ENCODE data around the gene PDLIM3. TPM values are rescaled to one million over a fixed set of nuclear protein-coding genes. Genes with fewer than 3 reads are reported as not detected.

The PDLIM3 gene
- total RNA-seq, 1 donor from 2014 or later: 24.4 TPM

DNA sequence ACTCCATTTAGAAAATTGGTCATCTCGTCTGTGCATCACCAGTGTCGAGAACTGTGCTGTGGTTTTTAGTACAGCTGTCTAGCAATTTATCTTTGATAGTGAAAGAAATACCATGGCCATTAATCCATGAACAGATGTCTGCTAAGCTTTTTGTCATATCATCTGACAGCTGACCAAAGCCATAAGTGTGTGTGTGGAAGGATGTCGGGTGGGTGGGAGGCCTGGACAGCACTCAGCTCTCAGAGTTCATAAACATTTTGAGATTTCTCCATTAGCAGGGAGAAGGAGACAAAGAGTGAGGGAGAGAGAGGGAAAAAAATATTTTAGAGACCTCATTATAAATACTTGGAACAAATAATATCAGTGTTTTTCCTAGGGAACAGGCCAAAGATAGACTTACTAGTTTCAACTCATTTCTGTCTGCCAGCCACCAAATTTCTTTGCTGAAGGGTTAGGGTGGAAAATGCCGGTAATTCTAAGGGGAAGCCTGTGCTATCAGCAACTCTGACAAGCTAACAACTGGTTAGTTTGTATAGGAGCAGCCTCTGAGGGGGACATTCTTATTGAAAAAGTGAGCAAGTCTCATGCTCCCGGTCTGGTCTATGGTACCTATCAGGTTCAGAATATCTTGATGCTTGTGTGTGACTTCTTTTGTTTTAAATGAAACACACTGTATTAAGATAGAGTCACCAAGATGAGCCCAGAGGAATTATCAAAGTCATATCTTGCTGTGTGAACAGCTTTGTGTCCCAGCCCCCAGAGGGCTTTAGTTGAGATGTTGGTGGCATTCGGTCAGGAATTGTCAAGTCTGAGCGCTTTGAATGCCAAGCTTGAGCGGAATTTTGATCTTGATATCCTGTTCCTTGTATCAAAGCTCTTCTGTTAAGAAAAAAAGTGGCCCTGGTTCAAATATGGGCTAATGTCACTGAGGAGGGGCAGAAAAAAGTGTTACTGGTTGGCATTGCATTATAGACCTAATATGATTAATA is 41.9 kb upstream of the PDLIM3 start:
- H3K27ac ChIP-seq: peak overlapping the region; percentile 55

GRCh38 chr4:185576314-185576961 is 41.1 kb upstream of the PDLIM3 start:
- ATAC-seq: no peak
- no peak for DNase-seq
- Histone ChIP-seq H3K27ac (peak overlapping the region; percentile 55), H3K4me3 (no peak overlapping the region), H3K27me3 (no peaks in the 10 kb centered on the region), H3K9me3 (no peaks in the 10 kb centered on the region), H3K4me1 (no peaks in the 10 kb centered on the region), H3K36me3 (no peaks in the 10 kb centered on the region)
- TF ChIP-seq, protein P1, sequence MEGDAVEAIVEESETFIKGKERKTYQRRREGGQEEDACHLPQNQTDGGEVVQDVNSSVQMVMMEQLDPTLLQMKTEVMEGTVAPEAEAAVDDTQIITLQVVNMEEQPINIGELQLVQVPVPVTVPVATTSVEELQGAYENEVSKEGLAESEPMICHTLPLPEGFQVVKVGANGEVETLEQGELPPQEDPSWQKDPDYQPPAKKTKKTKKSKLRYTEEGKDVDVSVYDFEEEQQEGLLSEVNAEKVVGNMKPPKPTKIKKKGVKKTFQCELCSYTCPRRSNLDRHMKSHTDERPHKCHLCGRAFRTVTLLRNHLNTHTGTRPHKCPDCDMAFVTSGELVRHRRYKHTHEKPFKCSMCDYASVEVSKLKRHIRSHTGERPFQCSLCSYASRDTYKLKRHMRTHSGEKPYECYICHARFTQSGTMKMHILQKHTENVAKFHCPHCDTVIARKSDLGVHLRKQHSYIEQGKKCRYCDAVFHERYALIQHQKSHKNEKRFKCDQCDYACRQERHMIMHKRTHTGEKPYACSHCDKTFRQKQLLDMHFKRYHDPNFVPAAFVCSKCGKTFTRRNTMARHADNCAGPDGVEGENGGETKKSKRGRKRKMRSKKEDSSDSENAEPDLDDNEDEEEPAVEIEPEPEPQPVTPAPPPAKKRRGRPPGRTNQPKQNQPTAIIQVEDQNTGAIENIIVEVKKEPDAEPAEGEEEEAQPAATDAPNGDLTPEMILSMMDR (IDR thresholded peaks at IDR 0.05): no peak
- intact Hi-C loops (cut with DNase I): no loop called here

More for the DNA sequence above, 41.9 kb upstream of the PDLIM3 start:
- Histone ChIP-seq H3K9me3 (no peaks in the 10 kb centered on the region), H3K4me1 (no peaks in the 10 kb centered on the region), H3K27me3 (no peaks in the 10 kb centered on the region), H3K36me3 (no peaks in the 10 kb centered on the region), H3K4me3 (no peak overlapping the region)
- DNase-seq: no peak
- TF ChIP-seq, protein P1 (IDR thresholded peaks at IDR 0.05): no peak
- no peak for ATAC-seq
- intact Hi-C loops (cut with DNase I): no loop called here

DNA sequence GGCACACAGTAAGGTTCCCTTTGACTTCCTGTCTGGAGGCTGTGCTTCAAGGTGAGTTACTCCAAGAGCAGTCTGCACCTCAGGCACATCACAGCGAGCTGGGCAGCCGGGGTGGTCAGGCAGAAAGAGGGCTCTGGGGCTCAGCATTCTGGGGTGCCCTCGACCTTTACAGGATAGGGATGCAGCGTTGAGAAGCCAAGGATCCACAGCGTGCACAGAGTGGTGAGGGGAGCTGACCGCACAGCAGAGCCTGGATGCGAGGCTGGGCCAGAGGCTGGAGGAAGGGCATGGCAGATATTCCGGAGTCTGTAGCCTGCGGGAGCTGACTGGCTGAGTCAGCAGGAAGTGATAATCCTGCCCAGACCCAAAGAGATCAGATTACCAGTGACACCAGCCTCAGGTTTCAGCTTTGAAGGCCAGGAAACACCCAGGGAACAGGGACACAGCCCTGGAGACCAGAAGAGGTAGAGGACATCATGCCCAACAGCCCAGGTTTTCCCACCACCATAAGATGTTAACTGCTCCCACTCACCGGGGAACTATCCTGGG is 38.4 kb upstream of the PDLIM3 start:
- TF ChIP-seq, protein P1 (IDR thresholded peaks at IDR 0.05): no peak
- Histone ChIP-seq H3K4me1 (no peaks in the 10 kb centered on the region), H3K9me3 (no peaks in the 10 kb centered on the region), H3K4me3 (no peak overlapping the region), H3K27me3 (no peaks in the 10 kb centered on the region), H3K27ac (no peak overlapping the region), H3K36me3 (no peaks in the 10 kb centered on the region)
- ATAC-seq (peak; percentile 42), DNase-seq (no peak)
- intact Hi-C loops (cut with DNase I): no loop called here

DNA sequence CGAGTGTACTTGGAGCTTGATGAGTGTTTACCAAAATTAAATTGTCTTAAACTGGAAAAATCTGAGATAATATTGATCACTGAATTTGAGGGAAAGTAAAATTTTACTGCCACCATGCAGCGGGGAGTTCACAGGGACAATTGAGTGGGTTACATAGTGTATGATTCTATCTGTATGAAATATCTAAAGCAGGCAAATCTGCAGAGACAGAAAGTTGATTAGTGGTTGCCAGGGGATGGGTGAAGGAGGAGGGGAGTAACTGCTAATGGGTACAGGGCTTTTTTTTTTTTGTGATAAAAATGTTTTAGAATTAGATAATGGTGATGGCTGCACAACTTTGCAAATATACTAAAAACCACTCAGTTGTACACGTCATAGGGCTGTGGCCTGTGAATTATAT is 35.4 kb upstream of the PDLIM3 start:
- no peak overlapping the region for H3K27ac ChIP-seq
- no peaks in the 10 kb centered on the region for H3K36me3 ChIP-seq
- peaks cover 8% of the 10 kb centered on the region for H3K4me1 ChIP-seq
- ATAC-seq: no peak
- no peak for DNase-seq
- no peaks in the 10 kb centered on the region for H3K27me3 ChIP-seq
- no peaks in the 10 kb centered on the region for H3K9me3 ChIP-seq
- no peak overlapping the region for H3K4me3 ChIP-seq
- intact Hi-C loops (cut with DNase I): no loop called here
- TF ChIP-seq, protein P1 (IDR thresholded peaks at IDR 0.05): no peak

- DNase-seq: no peak
- Histone ChIP-seq H3K9me3 (no peaks in the 10 kb centered on the region), H3K27ac (peak overlapping the region; percentile 85), H3K36me3 (no peaks in the 10 kb centered on the region), H3K4me1 (peaks cover 8% of the 10 kb centered on the region), H3K4me3 (no peak overlapping the region), H3K27me3 (no peaks in the 10 kb centered on the region)
- TF ChIP-seq, protein P1 (IDR thresholded peaks at IDR 0.05): no peak
- intact Hi-C loops (cut with DNase I): no loop called here
- ATAC-seq: peak; percentile 51
Observed at GRCh38 chr4:185567381-185568376, 32.4 kb upstream of the PDLIM3 start.
